ENCODE results near the gene CD44. TPM values are rescaled to one million over a fixed set of nuclear protein-coding genes. Genes with fewer than 3 reads are reported as not detected.

The CD44 gene
- total and polyA plus RNA-seq, 10 of the 15 experiments (the other 5 are each of a cell fraction or from before 2014, with no cell fraction given), result 57.1 to 293 (median 120) TPM

- no peak overlapping the region for H3K27ac ChIP-seq (ENCODE audit: control insufficient read depth, insufficient read depth)
- SMC1A ChIA-PET (ENCODE audit: uncharacterized antibody, unreplicated experiment), result no interaction called here
- FAIRE-seq (no peak), DNase-seq (ENCODE audit: low read depth, low spot score) (no peak), ATAC-seq (peak; percentile 82)
- H3K9ac ChIP-seq (ENCODE audit: control insufficient read depth, insufficient read depth, low read length), result no peak overlapping the region
- no peak overlapping the region for H2AFZ ChIP-seq (ENCODE audit: control insufficient read depth, low read depth, low read length)
- no peaks in the 10 kb centered on the region for H4K20me1 ChIP-seq (ENCODE audit: control insufficient read depth, insufficient read depth)
- in situ Hi-C loops (cut with MboI) (no loop called here), intact Hi-C loops (cut with micrococcal nuclease; ENCODE audit: unreplicated experiment) (no loop called here)
- H3K79me2 ChIP-seq (ENCODE audit: control insufficient read depth, insufficient read depth, low read length), result no peaks in the 10 kb centered on the region
- H3K36me3 ChIP-seq (ENCODE audit: control insufficient read depth in 2 of 2, insufficient read depth in 2 of 2, low read length in 1 of 2), result no peaks in the 10 kb centered on the region
- H3K9me3 ChIP-seq (replicated peaks; ENCODE audit: control insufficient read depth, insufficient read depth, low read length), result no peaks in the 10 kb centered on the region; the same call in 2 of the 3 replicates
- POLR2A ChIA-PET, result interaction anchor here (0.7 kb wide), 1 partner anchor 13 kb away, joined by 3 read pairs; no protein-coding TSS in a partner anchor
- peaks cover 35% of the 10 kb centered on the region for H3K4me1 ChIP-seq (ENCODE audit: control insufficient read depth, insufficient read depth, low read length)
- CTCF ChIA-PET, result no interaction called here
- H3K27me3 ChIP-seq (replicated peaks in 1 of 2; ENCODE audit: control insufficient read depth in 2 of 2, insufficient read depth in 2 of 2, low read length in 1 of 2), result no peaks in the 10 kb centered on the region
- BruUV-seq (replicated peaks), result no TSS peak
- peak overlapping the region; percentile 54; the same call in 1 of the 2 replicates for H3K4me2 ChIP-seq (ENCODE audit: control insufficient read depth, insufficient read depth)
- WGBS (ENCODE audit: insufficient coverage, insufficient replicate concordance, low lambda C conversion rate, missing lambda C conversion rate), result 8% methylated on average over 2 of the region's 2 CpGs
- RAD21 ChIA-PET (ENCODE audit: unreplicated experiment), result no interaction called here
- no peak overlapping the region for H3K4me3 ChIP-seq
- no peak for TF ChIP-seq SREBF1 (IDR thresholded peaks at IDR 0.05; ENCODE audit: low read length)
- no peak for TF ChIP-seq USF2 (IDR thresholded peaks at IDR 0.05; ENCODE audit: borderline replicate concordance, low read depth, low read length)
- TF ChIP-seq CBFB (IDR thresholded peaks at IDR 0.05; ENCODE audit: low read depth), result no peak
- TF ChIP-seq IKZF1 (conservative IDR thresholded peaks at IDR 0.05), result 0 out of 2 replicates have a peak, but pooled peaks have one; percentile 29
- TF ChIP-seq SPI1 (IDR thresholded peaks at IDR 0.05; ENCODE audit: borderline replicate concordance, insufficient read depth, low read depth, low read length), result peak; percentile 91
- no peak for TF ChIP-seq EGR1 (IDR thresholded peaks at IDR 0.05; ENCODE audit: borderline replicate concordance in 1 of 2, low read depth in 2 of 2, low read length in 2 of 2)
- TF ChIP-seq BCLAF1 (IDR thresholded peaks at IDR 0.05), result no peak
- TF ChIP-seq CUX1 (IDR thresholded peaks at IDR 0.05; ENCODE audit: insufficient replicate concordance, low read depth, low read length), result no peak
- TF ChIP-seq PKNOX1 (IDR thresholded peaks at IDR 0.05), result no peak
- no peak for TF ChIP-seq E2F8 (IDR thresholded peaks at IDR 0.05; ENCODE audit: low read depth, partially characterized antibody)
These were observed 32.4 kb upstream of the CD44 start for GRCh38 chr11:35106595-35106994.

All from GM12878 (cell line).